Retinal pigment epithelial cell (primary cell): ENCODE data around the gene CDK5RAP2.
"Not testable (repeated sequence)": the region's sequence is repeated elsewhere in the genome, so short reads cannot be mapped to it uniquely, and the experiment has no call there.

Experiments
- DNase-seq: peaks from one replicate; pipeline ENCODE4 v3.0.0-alpha.2; 2010; ENCODE audit warnings: low read depth
- H3K4me3 ChIP-seq: 2 replicates; pipeline ENCODE4 v1.5.1; 2011; ENCODE audit warnings: mild to moderate bottlenecking, low read length, control low read depth, moderate library complexity
- CTCF ChIP-seq: conservative IDR thresholded peaks from 2 replicates; pipeline ENCODE4 v1.5.1; 2011; ENCODE audit warnings: low read depth, low read length, control low read depth, inconsistent platforms

The CDK5RAP2 gene

DNA sequence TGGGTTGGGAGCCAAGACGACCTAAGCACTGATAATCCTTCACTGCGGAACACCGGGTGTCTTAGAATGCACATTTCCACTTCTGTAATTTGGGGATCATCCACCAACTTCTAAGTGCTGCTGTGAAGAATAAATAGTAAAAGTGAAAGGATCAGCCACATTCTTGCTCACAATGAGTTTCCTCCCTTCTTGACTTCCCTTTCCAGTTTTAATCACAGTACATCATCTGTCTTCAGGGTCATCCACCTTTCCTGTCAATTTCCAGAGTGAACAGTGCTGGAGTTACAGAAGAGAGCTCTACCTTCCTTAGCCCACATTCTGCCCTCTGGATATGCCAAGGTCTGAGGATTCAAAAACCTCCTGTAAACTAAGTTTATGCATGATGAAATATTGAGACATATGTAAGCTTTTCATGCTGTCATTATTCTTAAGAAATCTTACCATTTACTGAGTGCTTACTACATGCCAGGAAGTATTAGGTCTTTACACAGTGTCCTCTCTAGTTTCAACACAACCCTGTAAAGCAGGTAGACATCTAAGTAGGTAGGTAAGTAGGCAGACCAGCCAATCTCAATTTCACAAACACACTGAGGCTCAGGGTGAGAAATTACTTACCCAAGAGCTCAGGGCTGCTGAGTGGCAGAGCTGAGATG lies 105.2 kb downstream of the CDK5RAP2 start:
- no peak overlapping the region for H3K4me3 ChIP-seq
- DNase-seq: no peak
- TF ChIP-seq CTCF: no peak

- no peak for DNase-seq
- no peak overlapping the region for H3K4me3 ChIP-seq
- no peak for TF ChIP-seq CTCF
Observed at GRCh38 chr9:120473608-120474007, 106.4 kb downstream of the CDK5RAP2 start.

DNA sequence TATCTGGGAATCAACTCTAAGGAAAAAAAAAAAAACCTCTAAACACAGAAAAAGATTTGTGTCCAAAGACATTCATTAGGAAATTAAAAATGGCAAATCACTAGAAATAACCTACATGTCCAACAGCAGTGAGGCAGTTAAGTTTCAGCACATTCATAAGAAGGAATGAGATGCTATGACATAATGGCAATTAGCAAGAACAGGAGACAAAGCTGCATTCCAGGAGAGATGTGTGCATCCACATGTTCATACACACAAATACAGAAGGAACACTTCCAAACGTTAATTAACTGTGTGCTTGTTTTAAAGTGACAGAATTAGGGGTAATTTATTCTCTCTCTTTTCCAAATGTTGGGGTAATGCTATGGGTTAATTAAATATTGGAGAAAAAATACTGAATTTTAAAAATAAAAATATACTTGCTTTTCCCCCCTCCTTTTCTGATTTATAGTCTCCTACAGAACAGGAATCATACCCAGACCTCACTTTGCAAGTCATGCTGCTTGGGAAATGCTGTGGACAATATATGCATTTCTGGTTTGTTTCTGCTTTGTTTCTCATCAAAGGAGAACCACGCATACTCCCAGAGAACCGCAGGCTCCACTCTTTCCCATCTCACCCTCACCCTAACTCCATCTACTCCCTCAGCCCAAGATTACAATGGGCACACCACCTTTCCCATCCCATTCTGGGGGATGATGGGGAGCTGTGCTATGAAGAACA lies 114.1 kb downstream of the CDK5RAP2 start:
- no peak for DNase-seq
- H3K4me3 ChIP-seq: no peak overlapping the region
- TF ChIP-seq CTCF: no peak

DNA sequence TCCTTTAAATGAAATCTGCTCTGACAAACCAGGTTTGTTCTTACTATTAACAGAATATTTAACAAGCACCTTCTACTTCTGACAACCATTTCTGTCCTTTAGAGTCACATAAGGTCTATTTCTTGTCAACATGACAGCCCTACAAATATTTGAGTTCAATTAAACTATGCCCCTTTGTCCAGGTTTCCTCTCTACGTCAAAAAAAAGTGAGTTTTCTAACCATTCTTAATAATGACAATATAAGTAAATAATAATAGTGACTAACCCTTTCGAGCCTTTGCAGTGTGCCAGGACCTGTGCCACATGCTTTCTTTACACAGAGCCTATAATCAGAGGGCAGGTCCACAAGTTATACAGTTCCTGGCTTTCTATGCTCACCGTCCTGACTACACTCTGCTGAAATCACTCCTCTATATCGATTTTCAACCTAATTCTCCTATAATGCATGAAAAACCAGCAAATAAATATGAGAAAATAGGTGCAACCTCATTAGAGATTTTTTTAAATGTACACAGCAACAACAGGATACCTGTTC lies 115.0 kb downstream of the CDK5RAP2 start:
- no peak overlapping the region for H3K4me3 ChIP-seq
- DNase-seq: no peak
- no peak for TF ChIP-seq CTCF

GRCh38 chr9:120464176-120464886 lies 115.6 kb downstream of the CDK5RAP2 start:
- no peak for TF ChIP-seq CTCF
- DNase-seq: no peak

GRCh38 chr9:120463765-120464164 lies 116.2 kb downstream of the CDK5RAP2 start:
- DNase-seq: no peak
- no peak overlapping the region for H3K4me3 ChIP-seq
- no peak for TF ChIP-seq CTCF

More at GRCh38 chr9:120464176-120464886, 115.6 kb downstream of the CDK5RAP2 start:
- no peak overlapping the region for H3K4me3 ChIP-seq

DNA sequence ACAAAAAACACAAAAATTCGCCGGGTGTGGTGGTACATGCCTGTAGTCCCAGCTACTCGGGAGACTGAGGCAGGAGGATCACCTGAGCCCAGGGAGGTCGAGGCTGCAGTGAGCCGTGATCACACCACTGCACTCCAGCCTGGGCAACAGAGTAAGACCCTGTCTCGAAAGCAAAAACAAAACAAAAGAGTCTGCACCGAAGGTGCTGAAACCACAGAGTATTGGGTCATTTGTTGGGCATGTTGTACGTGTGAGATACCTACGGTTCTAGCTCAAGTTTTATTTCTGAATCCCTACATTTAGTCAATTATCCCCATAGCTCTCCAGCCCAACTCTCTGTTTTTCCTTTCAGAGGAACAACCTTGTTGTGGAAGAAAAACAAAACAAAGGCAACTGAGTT lies 118.3 kb downstream of the CDK5RAP2 start:
- H3K4me3 ChIP-seq, DNase-seq: not testable (repeated sequence)
